GM19240 (cell line): ENCODE results near the gene ITGA2B.
"Not testable (repeated sequence)": the region's sequence is repeated elsewhere in the genome, so short reads cannot be mapped to it uniquely, and the experiment has no call there.

ENCODE experiments used
- DNase-seq: peaks from one replicate; pipeline ENCODE4 v3.0.0; 2011; ENCODE audit warnings: low spot score; ENCODE audit not compliant: insufficient read length

The ITGA2B gene

GRCh38 chr17:44368391-44369243 is 20.8 kb downstream of the ITGA2B start:
- DNase-seq = not testable (repeated sequence)

- no peak for DNase-seq
Measured at GRCh38 chr17:44367231-44367979, 22.0 kb downstream of the ITGA2B start.

- not testable (repeated sequence) for DNase-seq
Measured at GRCh38 chr17:44365051-44365450, 24.4 kb downstream of the ITGA2B start.

GRCh38 chr17:44363613-44364159 is 25.8 kb downstream of the ITGA2B start, which contains the start of gene FAM171A2:
FAM171A2 (minus strand) TSS chr17:44363853; CDS start chr17:44363714, 139 bp downstream.
- peak; percentile 90 for DNase-seq

GRCh38 chr17:44362949-44363612 is 26.4 kb downstream of the ITGA2B start:
- DNase-seq = no peak

GRCh38 chr17:44362459-44362948 is 26.9 kb downstream of the ITGA2B start:
- DNase-seq = no peak

- no peak for DNase-seq
Measured at GRCh38 chr17:44361292-44362260, 27.9 kb downstream of the ITGA2B start.

- no peak for DNase-seq
Measured at GRCh38 chr17:44360826-44361225, 28.6 kb downstream of the ITGA2B start.

GRCh38 chr17:44360144-44360533 is 29.3 kb downstream of the ITGA2B start:
- no peak for DNase-seq

- no peak for DNase-seq
Measured at GRCh38 chr17:44359458-44360143, 29.8 kb downstream of the ITGA2B start.

- DNase-seq = no peak
Measured at GRCh38 chr17:44359006-44359405, 30.4 kb downstream of the ITGA2B start.

- no peak for DNase-seq
Measured at GRCh38 chr17:44358066-44358465, 31.4 kb downstream of the ITGA2B start.

GRCh38 chr17:44356241-44356640 is 33.2 kb downstream of the ITGA2B start:
- DNase-seq = no peak

GRCh38 chr17:44355642-44356099 is 33.8 kb downstream of the ITGA2B start:
- peak; percentile 6 for DNase-seq

- peak; percentile 51 for DNase-seq
Measured at GRCh38 chr17:44354582-44355561, 34.6 kb downstream of the ITGA2B start.

GRCh38 chr17:44353672-44354331 is 35.6 kb downstream of the ITGA2B start:
- peak; percentile 8 for DNase-seq

- DNase-seq = no peak
Measured at GRCh38 chr17:44352828-44353671, 36.4 kb downstream of the ITGA2B start.
